ENCODE measurements around the gene SBF2. TPM values are rescaled to one million over a fixed set of nuclear protein-coding genes. Genes with fewer than 3 reads are reported as not detected.

Gene SBF2
- total and polyA plus RNA-seq, 9 of the 15 experiments (the other 6 are each of a cell fraction or from before 2014, with no cell fraction given), result 0.80 to 9.5 (median 5.0) TPM

GRCh38 chr11:9789910-9790309 lies 504.1 kb downstream of the SBF2 start (continued):
- TF ChIP-seq XRCC4 (IDR thresholded peaks at IDR 0.05; ENCODE audit: extremely low read depth, insufficient read depth, insufficient read length), result no peak
- no peak for TF ChIP-seq ZNF217 (CRISPR knock-in tag; IDR thresholded peaks at IDR 0.05)
- TF ChIP-seq HDAC2 (IDR thresholded peaks at IDR 0.05), result peak; percentile 23; the same call in 1 of the 2 replicates
- TF ChIP-seq SMAD4 (CRISPR knock-in tag; conservative IDR thresholded peaks at IDR 0.05), result peak; percentile 61
- peak; percentile 69 to 77; a peak in 3 of 4 replicates for TF ChIP-seq TRIM24 (IDR thresholded peaks at IDR 0.05)
- TF ChIP-seq YY1 (IDR thresholded peaks at IDR 0.05; ENCODE audit: borderline replicate concordance in 1 of 3, control insufficient read depth in 1 of 3, extremely low read depth in 1 of 3, insufficient read depth in 3 of 3, insufficient read length in 1 of 3, insufficient replicate concordance in 2 of 3, low read depth in 1 of 3, low read length in 2 of 3), result peak in 1 of 3 experiments; percentile 61
- peak; percentile 67; the same call in 1 of the 2 replicates for TF ChIP-seq KLF16 (IDR thresholded peaks at IDR 0.05)
- TF ChIP-seq HSF4 (CRISPR knock-in tag; IDR thresholded peaks at IDR 0.05; ENCODE audit: borderline replicate concordance), result no peak
- TF ChIP-seq ZNF766 (CRISPR knock-in tag; conservative IDR thresholded peaks at IDR 0.05), result peak; percentile 46; the same call in 1 of the 2 replicates
- no peak for TF ChIP-seq ETV6 (IDR thresholded peaks at IDR 0.05; ENCODE audit: borderline replicate concordance in 1 of 2, low read depth in 2 of 2, low read length in 1 of 2)
- TF ChIP-seq ETV6 (CRISPR knock-in tag; IDR thresholded peaks at IDR 0.05; ENCODE audit: borderline replicate concordance), result no peak
- TF ChIP-seq NCOR1 (IDR thresholded peaks at IDR 0.05), result peak; percentile 88
- TF ChIP-seq CTBP1 (IDR thresholded peaks at IDR 0.05; ENCODE audit: borderline replicate concordance), result peak; percentile 69; the same call in 1 of the 2 replicates
- 0 out of 4 replicates have a peak, but pooled peaks of 1 of the 2 experiments have one; percentile 55 for TF ChIP-seq UBTF (IDR thresholded peaks at IDR 0.05; ENCODE audit: borderline replicate concordance in 1 of 2, low read depth in 2 of 2, low read length in 2 of 2)
- TF ChIP-seq TCF3 (CRISPR knock-in tag; IDR thresholded peaks at IDR 0.05), result peak; percentile 88
- peak; percentile 45; the same call in 1 of the 2 replicates for TF ChIP-seq MYNN (IDR thresholded peaks at IDR 0.05)
- no peak for TF ChIP-seq MYNN (CRISPR knock-in tag; IDR thresholded peaks at IDR 0.05)
- TF ChIP-seq CBFA2T3 (IDR thresholded peaks at IDR 0.05), result peak; percentile 94
- no peak for TF ChIP-seq THRA (IDR thresholded peaks at IDR 0.05)
- TF ChIP-seq PRMT5 (CRISPR knock-in tag; IDR thresholded peaks at IDR 0.05), result no peak
- TF ChIP-seq GTF2A2 (tag; IDR thresholded peaks at IDR 0.05), result no peak
- TF ChIP-seq POLR2AphosphoS5 (IDR thresholded peaks at IDR 0.05; ENCODE audit: control insufficient read depth, insufficient read depth, low read depth, low read length), result peak; percentile 81
- TF ChIP-seq KLF1 (tag; IDR thresholded peaks at IDR 0.05), result 0 out of 2 replicates have a peak, but pooled peaks have one; percentile 38
- TF ChIP-seq ZNF696 (CRISPR knock-in tag; conservative IDR thresholded peaks at IDR 0.05), result no peak
- no peak for TF ChIP-seq EWSR1 (IDR thresholded peaks at IDR 0.05; ENCODE audit: borderline replicate concordance, low read depth, partially characterized antibody)
- TF ChIP-seq EHMT2 (IDR thresholded peaks at IDR 0.05), result peak; percentile 11; the same call in 1 of the 2 replicates
- TF ChIP-seq RFX5 (IDR thresholded peaks at IDR 0.05; ENCODE audit: low read depth, low read length), result no peak
- no peak for TF ChIP-seq ZNF384 (IDR thresholded peaks at IDR 0.05; ENCODE audit: low read depth, low read length)
- TF ChIP-seq TBL1XR1 (IDR thresholded peaks at IDR 0.05; ENCODE audit: low read length in 2 of 2), result peak in 1 of 2 experiments; percentile 64; a peak in 2 of 4 replicates
